WTC11 (cell line): Measurements from ENCODE around the gene HLF. TPM values are rescaled to one million over a fixed set of nuclear protein-coding genes. Genes with fewer than 3 reads are reported as not detected.

Experiments used
- ATAC-seq: fragments of 200-7000 bp; cut with Tn5 transposase; 2 replicates; pipeline ENCODE4 v1.10.0; 2021; ENCODE audit warnings: mild to moderate bottlenecking, moderate library complexity
- CTCF ChIA-PET: fragments of 300-600 bp; sonication (Branson Sonifier 250); formaldehyde crosslinking; loops from one replicate; lab custom pipeline; 2021; ENCODE audit warnings: antibody characterized with exemption; lab: Charles Lee
- POLR2A ChIA-PET: fragments of 350-600 bp; sonication (Branson Sonifier 250); formaldehyde crosslinking; loops from one replicate; lab custom pipeline; 2021; ENCODE audit warnings: antibody characterized with exemption; lab: Charles Lee
- DNase-seq: peaks from one replicate; pipeline ENCODE4 v3.0.0; 2021; ENCODE audit warnings: low spot score
- H3K27ac Mint-ChIP-seq: 2 replicates; pipeline ENCODE4 v1.8.0; 2021; ENCODE audit warnings: mixed read lengths
- H3K27me3 Mint-ChIP-seq: 2 replicates; pipeline ENCODE4 v1.8.0; 2021; ENCODE audit warnings: low read depth, mild to moderate bottlenecking, moderate library complexity, mixed read lengths
- H3K36me3 Mint-ChIP-seq: 2 replicates; pipeline ENCODE4 v1.8.0; 2021; ENCODE audit warnings: mixed read lengths
- H3K4me1 Mint-ChIP-seq: 2 replicates; pipeline ENCODE4 v1.8.0; 2022; ENCODE audit warnings: mixed read lengths
- H3K4me3 Mint-ChIP-seq: 2 replicates; pipeline ENCODE4 v1.8.0; 2021; ENCODE audit warnings: mild to moderate bottlenecking, moderate library complexity, mixed read lengths
- H3K9me3 Mint-ChIP-seq: 2 replicates; pipeline ENCODE4 v1.8.0; 2021; ENCODE audit warnings: mixed read lengths
- AR ChIP-seq: fragments of 250-450 bp; sonication (Bioruptor Pico); IDR thresholded peaks from 2 replicates; pipeline ENCODE4 v1.9.0; 2021; ENCODE audit warnings: mild to moderate bottlenecking
- CREM ChIP-seq: sonication (generic); formaldehyde crosslinking; IDR thresholded peaks from 2 replicates; pipeline ENCODE4 v1.8.1; 2022; ENCODE audit warnings: mild to moderate bottlenecking, missing genetic modification reagents, moderate library complexity
- CTCF ChIP-seq: fragments of 200-600 bp; IDR thresholded peaks from 2 replicates; pipeline ENCODE4 v1.8.0; 2022; ENCODE audit warnings: antibody characterized with exemption
- ELF4 ChIP-seq: sonication (generic); formaldehyde crosslinking; IDR thresholded peaks from 2 replicates; pipeline ENCODE4 v1.8.1; 2022; ENCODE audit warnings: low read depth, mild to moderate bottlenecking, moderate library complexity, missing genetic modification reagents
- ERG ChIP-seq: fragments of 250-450 bp; sonication (Bioruptor Pico); IDR thresholded peaks from 2 replicates; pipeline ENCODE4 v1.8.0; 2021; ENCODE audit warnings: mild to moderate bottlenecking
- JUN ChIP-seq: sonication (generic); formaldehyde crosslinking; IDR thresholded peaks from 2 replicates; pipeline ENCODE4 v1.8.0; 2023; ENCODE audit warnings: mild to moderate bottlenecking, missing genetic modification reagents
- NFE2L1 ChIP-seq: sonication (generic); formaldehyde crosslinking; IDR thresholded peaks from 2 replicates; pipeline ENCODE4 v1.8.1; 2023; ENCODE audit warnings: missing genetic modification reagents
- NR2C2 ChIP-seq: sonication (generic); formaldehyde crosslinking; IDR thresholded peaks from 2 replicates; pipeline ENCODE4 v1.8.0; 2022; ENCODE audit warnings: mild to moderate bottlenecking, missing genetic modification reagents
- NR3C1 ChIP-seq: sonication (generic); formaldehyde crosslinking; conservative IDR thresholded peaks from 2 replicates; pipeline ENCODE4 v1.8.1; 2023; ENCODE audit warnings: low read depth, mild to moderate bottlenecking, missing genetic modification reagents
- PRRX2 ChIP-seq: fragments of 250-450 bp; sonication (Bioruptor Pico); IDR thresholded peaks from 2 replicates; pipeline ENCODE4 v1.8.0; 2021; ENCODE audit warnings: mild to moderate bottlenecking
- RELA ChIP-seq: sonication (generic); formaldehyde crosslinking; IDR thresholded peaks from 2 replicates; pipeline ENCODE4 v1.8.1; 2022; ENCODE audit warnings: missing genetic modification reagents, mild to moderate bottlenecking, borderline replicate concordance
- SOX15 ChIP-seq: fragments of 250-450 bp; sonication (Bioruptor Pico); IDR thresholded peaks from 2 replicates; pipeline ENCODE4 v1.9.0; 2021; ENCODE audit warnings: mild to moderate bottlenecking
- TCF7 ChIP-seq: sonication (generic); formaldehyde crosslinking; IDR thresholded peaks from 2 replicates; pipeline ENCODE4 v1.8.0; 2022; ENCODE audit warnings: mild to moderate bottlenecking, low read depth, missing genetic modification reagents, moderate library complexity
- ZBTB43 ChIP-seq: sonication (generic); formaldehyde crosslinking; IDR thresholded peaks from 2 replicates; pipeline ENCODE4 v1.8.1; 2023; ENCODE audit warnings: mild to moderate bottlenecking, missing genetic modification reagents
- ZMAT4 ChIP-seq: fragments of 250-450 bp; sonication (Bioruptor Pico); IDR thresholded peaks from 2 replicates; pipeline ENCODE4 v1.9.0; 2021; ENCODE audit warnings: mild to moderate bottlenecking
- ZNF219 ChIP-seq: sonication (generic); formaldehyde crosslinking; IDR thresholded peaks from 2 replicates; pipeline ENCODE4 v1.8.0; 2023; ENCODE audit warnings: missing genetic modification reagents, mild to moderate bottlenecking, borderline replicate concordance
- ZNF232 ChIP-seq: sonication (generic); formaldehyde crosslinking; IDR thresholded peaks from 2 replicates; pipeline ENCODE4 v1.8.0; 2022; ENCODE audit warnings: mild to moderate bottlenecking, missing genetic modification reagents
- ZNF423 ChIP-seq: fragments of 250-450 bp; sonication (Bioruptor Pico); IDR thresholded peaks from 2 replicates; pipeline ENCODE4 v2.1.2; 2022; ENCODE audit warnings: mild to moderate bottlenecking, moderate library complexity
- ZNF671 ChIP-seq: fragments of 250-450 bp; sonication (Bioruptor Pico); IDR thresholded peaks from 2 replicates; pipeline ENCODE4 v1.8.0; 2021; ENCODE audit warnings: mild to moderate bottlenecking
- total RNA-seq: library from RNA; stranded (reverse); gene quantifications from 3 replicates; pipeline ENCODE4 v1.2.3, GENCODE V29; 2021
- TF ChIP-seq, protein P1 (sequence below): sonication (generic); formaldehyde crosslinking; IDR thresholded peaks from 2 replicates; pipeline ENCODE4 v1.8.1; 2022; ENCODE audit warnings: low read depth, mild to moderate bottlenecking, moderate library complexity, missing genetic modification reagents, borderline replicate concordance

Gene HLF
- total RNA-seq, 1 experiment from 2014 or later: 0.31 TPM

GRCh38 chr17:55347341-55347740, 82.6 kb downstream of the HLF start:
- POLR2A ChIA-PET: no interaction called here
- no peak for ATAC-seq
- Mint-ChIP-seq H3K9me3 (peaks cover 15% of the 10 kb centered on the region), H3K27ac (no peak overlapping the region), H3K27me3 (no peaks in the 10 kb centered on the region), H3K4me1 (peaks cover 33% of the 10 kb centered on the region), H3K36me3 (peaks cover 7% of the 10 kb centered on the region), H3K4me3 (no peak overlapping the region)
- CTCF ChIA-PET: interaction anchor here (0.7 to 3.4 kb wide), 5 partner anchors 10 to 167 kb away, joined by 3 to 18 read pairs (median 7); no protein-coding TSS in a partner anchor
- no peak for DNase-seq
- TF ChIP-seq, protein P1, sequence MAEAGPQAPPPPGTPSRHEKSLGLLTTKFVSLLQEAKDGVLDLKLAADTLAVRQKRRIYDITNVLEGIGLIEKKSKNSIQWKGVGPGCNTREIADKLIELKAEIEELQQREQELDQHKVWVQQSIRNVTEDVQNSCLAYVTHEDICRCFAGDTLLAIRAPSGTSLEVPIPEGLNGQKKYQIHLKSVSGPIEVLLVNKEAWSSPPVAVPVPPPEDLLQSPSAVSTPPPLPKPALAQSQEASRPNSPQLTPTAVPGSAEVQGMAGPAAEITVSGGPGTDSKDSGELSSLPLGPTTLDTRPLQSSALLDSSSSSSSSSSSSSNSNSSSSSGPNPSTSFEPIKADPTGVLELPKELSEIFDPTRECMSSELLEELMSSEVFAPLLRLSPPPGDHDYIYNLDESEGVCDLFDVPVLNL (CRISPR knock-in tag): no peak
- TF ChIP-seq SOX15 (CRISPR knock-in tag) (no peak), NR2C2 (CRISPR knock-in tag) (no peak), NR3C1 (CRISPR knock-in tag) (no peak), ZNF219 (no peak), ELF4 (CRISPR knock-in tag) (no peak), CREM (CRISPR knock-in tag) (no peak), NFE2L1 (no peak), TCF7 (CRISPR knock-in tag) (no peak), JUN (CRISPR knock-in tag) (no peak), ZBTB43 (no peak), ZMAT4 (CRISPR knock-in tag) (no peak), RELA (no peak), PRRX2 (no peak)

- peaks cover 17% of the 10 kb centered on the region for H3K9me3 Mint-ChIP-seq
- no peak for TF ChIP-seq ERG (CRISPR knock-in tag)
- peak; percentile 66; the same call in 1 of the 2 replicates for TF ChIP-seq CTCF
- TF ChIP-seq, all 79 proteins: peak for 1
- Mint-ChIP-seq H3K36me3 (peaks cover 7% of the 10 kb centered on the region), H3K27me3 (no peaks in the 10 kb centered on the region), H3K4me1 (peaks cover 33% of the 10 kb centered on the region), H3K27ac (no peak overlapping the region; the same call in 1 of the 2 replicates), H3K4me3 (no peak overlapping the region)
- peak; percentile 31 for DNase-seq
- ATAC-seq: peak; percentile 64
- CTCF ChIA-PET: interaction anchor here (0.7 to 3.4 kb wide), 14 partner anchors 8 to 356 kb away, joined by 3 to 18 read pairs (median 4); partner anchors contain the start of gene HLF
- POLR2A ChIA-PET: no interaction called here
These were observed 84.1 kb downstream of the HLF start for GRCh38 chr17:55348749-55349354.

GRCh38 chr17:55350825-55351205, 86.1 kb downstream of the HLF start:
- Mint-ChIP-seq H3K36me3 (peaks cover 3% of the 10 kb centered on the region), H3K27me3 (no peaks in the 10 kb centered on the region), H3K4me1 (peaks cover 33% of the 10 kb centered on the region), H3K4me3 (no peak overlapping the region), H3K27ac (peak overlapping the region; percentile 77), H3K9me3 (peaks cover 13% of the 10 kb centered on the region)
- ChIA-PET CTCF (no interaction called here), POLR2A (no interaction called here)
- ATAC-seq (peak; percentile 88), DNase-seq (no peak)
- TF ChIP-seq AR (CRISPR knock-in tag) (no peak), ZNF423 (CRISPR knock-in tag) (0 out of 2 replicates have a peak, but pooled peaks have one; percentile 19), CTCF (no peak), ZNF671 (CRISPR knock-in tag) (no peak), ZNF232 (no peak)
